A673 (cell line): ENCODE results near the gene PARP8.

Source experiments
- EZH2 ChIP-seq: fragments of 200-600 bp; sonication (generic); IDR thresholded peaks from 2 replicates; pipeline ENCODE4 v1.6.1; 2017; ENCODE audit warnings: borderline replicate concordance, low read depth, mild to moderate bottlenecking, mixed read lengths, antibody characterized with exemption, low read length; ENCODE audit not compliant: poor library complexity, severe bottlenecking
- TF ChIP-seq, protein P1 (sequence below): fragments of 300-800, 200-600 bp; sonication (generic); conservative IDR thresholded peaks from 2 replicates; pipeline ENCODE4 v1.5.1; 2017; ENCODE audit warnings: low read depth, mild to moderate bottlenecking, antibody characterized with exemption, low read length, moderate library complexity, mixed read lengths

DNA sequence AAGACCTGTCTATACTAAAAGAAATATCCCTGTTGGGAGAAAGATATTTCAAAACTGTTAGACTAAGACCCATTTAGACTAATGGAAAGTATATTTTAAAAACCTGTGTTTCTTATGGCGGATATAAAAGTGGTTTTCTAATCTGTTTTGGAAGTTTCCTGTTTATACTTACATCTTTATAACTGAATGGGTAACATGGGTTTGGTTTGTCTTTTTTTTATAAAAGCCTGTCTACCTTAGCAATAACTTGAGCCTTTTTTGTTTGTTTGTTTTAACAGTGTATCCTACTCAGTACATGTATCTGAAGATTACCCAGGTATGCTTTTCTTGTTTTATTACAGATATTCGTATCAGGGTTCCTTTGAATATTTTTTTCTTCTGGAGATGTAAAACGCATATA is 83.4 kb downstream of the PARP8 start:
- TF ChIP-seq, protein P1, sequence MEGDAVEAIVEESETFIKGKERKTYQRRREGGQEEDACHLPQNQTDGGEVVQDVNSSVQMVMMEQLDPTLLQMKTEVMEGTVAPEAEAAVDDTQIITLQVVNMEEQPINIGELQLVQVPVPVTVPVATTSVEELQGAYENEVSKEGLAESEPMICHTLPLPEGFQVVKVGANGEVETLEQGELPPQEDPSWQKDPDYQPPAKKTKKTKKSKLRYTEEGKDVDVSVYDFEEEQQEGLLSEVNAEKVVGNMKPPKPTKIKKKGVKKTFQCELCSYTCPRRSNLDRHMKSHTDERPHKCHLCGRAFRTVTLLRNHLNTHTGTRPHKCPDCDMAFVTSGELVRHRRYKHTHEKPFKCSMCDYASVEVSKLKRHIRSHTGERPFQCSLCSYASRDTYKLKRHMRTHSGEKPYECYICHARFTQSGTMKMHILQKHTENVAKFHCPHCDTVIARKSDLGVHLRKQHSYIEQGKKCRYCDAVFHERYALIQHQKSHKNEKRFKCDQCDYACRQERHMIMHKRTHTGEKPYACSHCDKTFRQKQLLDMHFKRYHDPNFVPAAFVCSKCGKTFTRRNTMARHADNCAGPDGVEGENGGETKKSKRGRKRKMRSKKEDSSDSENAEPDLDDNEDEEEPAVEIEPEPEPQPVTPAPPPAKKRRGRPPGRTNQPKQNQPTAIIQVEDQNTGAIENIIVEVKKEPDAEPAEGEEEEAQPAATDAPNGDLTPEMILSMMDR: no peak
- TF ChIP-seq EZH2: no peak
